ENCODE data around the gene EXT2. TPM values are rescaled to one million over a fixed set of nuclear protein-coding genes. Genes with fewer than 3 reads are reported as not detected.

EXT2 gene
- total RNA-seq, 6 experiments from 2014 or later: 105 to 130 (median 118) TPM

DNA sequence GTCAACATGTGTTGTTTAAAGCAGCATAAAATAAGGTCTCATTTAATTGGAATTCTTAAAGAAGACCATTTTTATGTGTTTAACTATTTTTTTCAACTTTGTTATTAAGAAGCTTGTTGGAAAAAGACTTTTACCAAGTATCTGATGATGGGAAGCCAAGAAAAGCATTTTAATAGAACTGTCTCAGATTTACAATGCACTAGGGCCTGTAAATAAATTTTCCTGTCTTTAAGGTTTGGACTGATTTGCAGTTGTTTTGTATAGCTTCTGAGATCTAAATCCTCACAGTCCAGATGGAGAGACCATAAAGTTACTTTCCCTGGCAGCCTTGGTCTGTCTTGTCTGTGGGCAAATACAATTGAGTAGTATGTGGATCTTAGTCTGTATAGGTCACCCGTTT is 41.6 kb downstream of the EXT2 start:
- Mint-ChIP-seq H3K27ac (no peak overlapping the region), H3K4me3 (no peak overlapping the region), H3K9me3 (no peaks in the 10 kb centered on the region), H3K27me3 (ENCODE audit: insufficient read depth) (no peaks in the 10 kb centered on the region), H3K4me1 (ENCODE audit: low read depth) (peaks cover 50% of the 10 kb centered on the region), H3K36me3 (ENCODE audit: low read depth) (peaks cover 8% of the 10 kb centered on the region; the same call in 1 of the 2 replicates)
- DNase-seq: no peak
- TF ChIP-seq, protein P1, sequence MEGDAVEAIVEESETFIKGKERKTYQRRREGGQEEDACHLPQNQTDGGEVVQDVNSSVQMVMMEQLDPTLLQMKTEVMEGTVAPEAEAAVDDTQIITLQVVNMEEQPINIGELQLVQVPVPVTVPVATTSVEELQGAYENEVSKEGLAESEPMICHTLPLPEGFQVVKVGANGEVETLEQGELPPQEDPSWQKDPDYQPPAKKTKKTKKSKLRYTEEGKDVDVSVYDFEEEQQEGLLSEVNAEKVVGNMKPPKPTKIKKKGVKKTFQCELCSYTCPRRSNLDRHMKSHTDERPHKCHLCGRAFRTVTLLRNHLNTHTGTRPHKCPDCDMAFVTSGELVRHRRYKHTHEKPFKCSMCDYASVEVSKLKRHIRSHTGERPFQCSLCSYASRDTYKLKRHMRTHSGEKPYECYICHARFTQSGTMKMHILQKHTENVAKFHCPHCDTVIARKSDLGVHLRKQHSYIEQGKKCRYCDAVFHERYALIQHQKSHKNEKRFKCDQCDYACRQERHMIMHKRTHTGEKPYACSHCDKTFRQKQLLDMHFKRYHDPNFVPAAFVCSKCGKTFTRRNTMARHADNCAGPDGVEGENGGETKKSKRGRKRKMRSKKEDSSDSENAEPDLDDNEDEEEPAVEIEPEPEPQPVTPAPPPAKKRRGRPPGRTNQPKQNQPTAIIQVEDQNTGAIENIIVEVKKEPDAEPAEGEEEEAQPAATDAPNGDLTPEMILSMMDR (IDR thresholded peaks at IDR 0.05): no peak

DNA sequence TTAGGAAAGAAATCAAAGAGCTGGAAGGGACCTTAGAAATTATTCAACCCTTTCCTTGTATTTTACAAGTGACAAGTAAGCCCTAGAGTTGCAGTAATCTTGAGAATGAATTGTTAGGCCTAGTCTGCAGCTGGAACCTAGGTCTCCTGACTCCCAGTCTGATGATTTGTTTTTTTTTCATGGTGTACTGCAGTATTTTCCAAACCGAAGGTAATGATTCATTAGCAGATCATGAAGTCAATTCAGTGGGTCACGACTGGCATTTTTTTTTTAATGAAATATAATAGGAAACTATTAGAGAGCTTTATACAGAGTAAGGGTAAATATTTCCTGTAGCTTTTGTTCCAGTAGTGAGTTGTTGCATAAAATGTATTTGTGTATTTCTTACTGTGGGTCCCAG is 42.8 kb downstream of the EXT2 start:
- peaks cover 50% of the 10 kb centered on the region for H3K4me1 Mint-ChIP-seq (ENCODE audit: low read depth)
- DNase-seq: peak; percentile 18
- peak overlapping the region; percentile 69 for H3K27ac Mint-ChIP-seq
- 0 out of 2 replicates have a peak overlapping the region, but pooled peaks have one; percentile 16 for H3K4me3 Mint-ChIP-seq
- H3K36me3 Mint-ChIP-seq (ENCODE audit: low read depth): peaks cover 8% of the 10 kb centered on the region; the same call in 1 of the 2 replicates
- TF ChIP-seq, protein P1 (IDR thresholded peaks at IDR 0.05): no peak
- H3K9me3 Mint-ChIP-seq: no peaks in the 10 kb centered on the region
- H3K27me3 Mint-ChIP-seq (ENCODE audit: insufficient read depth): no peaks in the 10 kb centered on the region

DNA sequence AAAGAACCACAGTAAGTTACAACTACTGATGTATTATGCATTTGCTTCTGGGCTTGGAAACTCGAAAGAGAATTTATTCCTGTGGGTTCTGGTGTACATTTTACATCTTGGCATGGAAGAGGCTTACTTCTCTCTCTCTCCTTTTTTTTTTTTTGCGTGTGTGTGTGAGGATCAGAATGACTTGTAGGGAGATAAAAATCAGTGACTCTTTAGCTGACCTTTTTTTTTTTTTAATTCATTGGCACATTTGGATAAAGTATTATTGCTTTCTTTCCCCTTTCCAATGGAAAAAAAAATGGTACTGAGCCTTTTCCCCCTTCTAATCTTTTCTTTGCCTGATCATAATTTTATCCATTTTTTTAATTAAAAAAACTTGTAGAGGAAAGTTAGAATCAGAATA is 43.5 kb downstream of the EXT2 start:
- DNase-seq: no peak
- H3K4me1 Mint-ChIP-seq (ENCODE audit: low read depth): peaks cover 55% of the 10 kb centered on the region
- peaks cover 8% of the 10 kb centered on the region; the same call in 1 of the 2 replicates for H3K36me3 Mint-ChIP-seq (ENCODE audit: low read depth)
- no peaks in the 10 kb centered on the region for H3K9me3 Mint-ChIP-seq
- H3K4me3 Mint-ChIP-seq: 0 out of 2 replicates have a peak overlapping the region, but pooled peaks have one; percentile 16
- H3K27ac Mint-ChIP-seq: no peak overlapping the region
- TF ChIP-seq, protein P1 (IDR thresholded peaks at IDR 0.05): no peak
- no peaks in the 10 kb centered on the region for H3K27me3 Mint-ChIP-seq (ENCODE audit: insufficient read depth)

- H3K4me1 Mint-ChIP-seq (ENCODE audit: low read depth): peaks cover 63% of the 10 kb centered on the region
- H3K36me3 Mint-ChIP-seq (ENCODE audit: low read depth): peaks cover 4% of the 10 kb centered on the region; the same call in 1 of the 2 replicates
- TF ChIP-seq, protein P1 (IDR thresholded peaks at IDR 0.05): no peak
- H3K9me3 Mint-ChIP-seq: no peaks in the 10 kb centered on the region
- H3K4me3 Mint-ChIP-seq: no peak overlapping the region
- H3K27ac Mint-ChIP-seq: no peak overlapping the region
- H3K27me3 Mint-ChIP-seq (ENCODE audit: insufficient read depth): no peaks in the 10 kb centered on the region
- no peak for DNase-seq
These were observed 44.3 kb downstream of the EXT2 start for GRCh38 chr11:44139565-44140330.

- peaks cover 69% of the 10 kb centered on the region for H3K4me1 Mint-ChIP-seq (ENCODE audit: low read depth)
- H3K27ac Mint-ChIP-seq: no peak overlapping the region
- TF ChIP-seq, protein P1 (IDR thresholded peaks at IDR 0.05): no peak
- no peak for DNase-seq
- H3K9me3 Mint-ChIP-seq: no peaks in the 10 kb centered on the region
- H3K4me3 Mint-ChIP-seq: no peak overlapping the region
- H3K36me3 Mint-ChIP-seq (ENCODE audit: low read depth): peaks cover 5% of the 10 kb centered on the region; the same call in 1 of the 2 replicates
- H3K27me3 Mint-ChIP-seq (ENCODE audit: insufficient read depth): no peaks in the 10 kb centered on the region
These were observed 44.9 kb downstream of the EXT2 start for GRCh38 chr11:44140372-44140771.

Measured in HFFc6 (cell line).